H54 (cell line): ENCODE measurements around the gene RNF223.

Experiments used
- DNase-seq: peaks from one replicate; pipeline ENCODE4 v3.0.0; 2011; ENCODE audit warnings: low spot score, mixed read lengths; ENCODE audit not compliant: insufficient read length
- FAIRE-seq: peaks from 3 replicates; lab custom pipeline; 2011; peaks lifted over from hg19 to GRCh38; lab: Jason Lieb, UNC
- POLR2A ChIP-seq: IDR thresholded peaks from 2 replicates; pipeline ENCODE4 v1.6.1; 2011; ENCODE audit warnings: low read depth, mild to moderate bottlenecking, low read length

Gene RNF223

GRCh38 chr1:1047963-1048362 is 26.1 kb downstream of the RNF223 start:
- no peak for TF ChIP-seq POLR2A
- DNase-seq: no peak
- no peak for FAIRE-seq

- DNase-seq: no peak
- no peak for TF ChIP-seq POLR2A
- FAIRE-seq: no peak
Observed at GRCh38 chr1:1047407-1047806, 26.7 kb downstream of the RNF223 start.

GRCh38 chr1:1046767-1047166 is 27.3 kb downstream of the RNF223 start:
- DNase-seq (no peak), FAIRE-seq (no peak)
- no peak for TF ChIP-seq POLR2A

GRCh38 chr1:1046243-1046642 is 27.9 kb downstream of the RNF223 start:
- no peak for TF ChIP-seq POLR2A
- FAIRE-seq (no peak), DNase-seq (no peak)

- no peak for TF ChIP-seq POLR2A
- FAIRE-seq (no peak), DNase-seq (no peak)
Observed at GRCh38 chr1:1045129-1045528, 29.0 kb downstream of the RNF223 start.

- FAIRE-seq (no peak), DNase-seq (no peak)
- no peak for TF ChIP-seq POLR2A
Observed at GRCh38 chr1:1044455-1045078, 29.5 kb downstream of the RNF223 start.

GRCh38 chr1:1043921-1044320 is 30.2 kb downstream of the RNF223 start:
- TF ChIP-seq POLR2A: no peak
- no peak for FAIRE-seq
- DNase-seq: no peak

- no peak for TF ChIP-seq POLR2A
- no peak for DNase-seq
- no peak for FAIRE-seq
Observed at GRCh38 chr1:1043411-1043810, 30.7 kb downstream of the RNF223 start.

GRCh38 chr1:1042835-1043234 is 31.3 kb downstream of the RNF223 start:
- DNase-seq: no peak
- FAIRE-seq: no peak
- TF ChIP-seq POLR2A: no peak

GRCh38 chr1:1041873-1042272 is 32.2 kb downstream of the RNF223 start:
- FAIRE-seq (no peak), DNase-seq (no peak)
- no peak for TF ChIP-seq POLR2A

- TF ChIP-seq POLR2A: no peak
- DNase-seq: no peak
- FAIRE-seq: no peak
Observed at GRCh38 chr1:1041092-1041523, 33.0 kb downstream of the RNF223 start.

GRCh38 chr1:1040004-1040991 is 33.8 kb downstream of the RNF223 start:
- no peak for FAIRE-seq
- TF ChIP-seq POLR2A: no peak
- no peak for DNase-seq

- TF ChIP-seq POLR2A: no peak
- no peak for DNase-seq
- FAIRE-seq: no peak
Observed at GRCh38 chr1:1039145-1039910, 34.8 kb downstream of the RNF223 start.

GRCh38 chr1:1038694-1039093 is 35.4 kb downstream of the RNF223 start:
- no peak for TF ChIP-seq POLR2A
- FAIRE-seq (no peak), DNase-seq (no peak)
